SK-N-SH (cell line): ENCODE data around the gene PLB1. TPM values are rescaled to one million over a fixed set of nuclear protein-coding genes. Genes with fewer than 3 reads are reported as not detected.

Source experiments
- CTCF ChIA-PET: fragments of 300-600, 350-600 bp; formaldehyde crosslinking; extraction: SDS; loops from one replicate; lab custom pipeline; 2021; lab: Yijun Ruan, JAX
- POLR2A ChIA-PET: fragments of 350-600 bp; sonication (Branson Sonifier 250); formaldehyde crosslinking; extraction: SDS; loops from one replicate; lab custom pipeline; 2020; ENCODE audit warnings: antibody characterized with exemption, inconsistent platforms; lab: Yijun Ruan, JAX
- DNase-seq: peaks from one replicate; pipeline ENCODE4 v3.0.0; 2012
- H2AFZ ChIP-seq: fragments of 200-600 bp; sonication (generic); 2 replicates; pipeline ENCODE4 v1.8.1; 2016; ENCODE audit warnings: antibody characterized with exemption, mild to moderate bottlenecking, low read depth
- H3F3A ChIP-seq: fragments of 200-600 bp; sonication (generic); replicated peaks from 2 replicates; pipeline ENCODE3; 2016; ENCODE audit warnings: antibody characterized with exemption, mild to moderate bottlenecking; ENCODE audit not compliant: insufficient read depth
- H3K27ac ChIP-seq, 2 experiments: fragments of 200-500 bp in 1 of 2; fragments of 200-600 bp in 1 of 2; sonication (Bioruptor generic) in 1 of 2; sonication (generic), shearing (Covaris generic) in 1 of 2; 2 replicates each; pipeline versions ENCODE4 v1.5.1 to v1.6.1; 2014 to 2016; ENCODE audit warnings: low read depth in 2 of 2, inconsistent platforms in 1 of 2, low read length in 1 of 2, mild to moderate bottlenecking in 1 of 2, mixed read lengths in 1 of 2
- H3K27me3 ChIP-seq: fragments of 200-600 bp; sonication (generic), shearing (Covaris generic); 2 replicates; pipeline ENCODE4 v1.6.1; 2016; ENCODE audit warnings: mixed run types; ENCODE audit not compliant: insufficient read depth
- H3K36me3 ChIP-seq, 2 experiments: fragments of 200-500 bp in 1 of 2; fragments of 200-600 bp in 1 of 2; sonication (Bioruptor generic) in 1 of 2; sonication (generic) in 1 of 2; replicated peaks in 1 of 2; 2 replicates each; pipeline versions ENCODE3 to v1.5.1; 2014 to 2016; ENCODE audit warnings: low read length in 1 of 2, mild to moderate bottlenecking in 1 of 2; ENCODE audit not compliant: insufficient read depth in 2 of 2, control insufficient read depth in 1 of 2
- H3K4me1 ChIP-seq, 2 experiments: fragments of 200-500 bp in 1 of 2; fragments of 200-600 bp in 1 of 2; sonication (Bioruptor generic) in 1 of 2; sonication (generic), shearing (Covaris generic) in 1 of 2; 2 replicates each; pipeline versions ENCODE4 v1.5.1 to v1.6.1; 2014 to 2016; ENCODE audit warnings: low read depth in 1 of 2, low read length in 1 of 2, mixed run types in 1 of 2; ENCODE audit not compliant: insufficient read depth in 2 of 2, control insufficient read depth in 1 of 2
- H3K4me2 ChIP-seq: fragments of 200-600 bp; sonication (generic), shearing (Covaris generic); 2 replicates; pipeline ENCODE4 v1.6.1; 2017; ENCODE audit warnings: mixed run types
- H3K4me3 ChIP-seq, 2 experiments: fragments of 200-500 bp in 1 of 2; fragments of 200-600 bp in 1 of 2; sonication (Bioruptor generic) in 1 of 2; sonication (generic), shearing (Covaris generic) in 1 of 2; 2 replicates each; pipeline versions ENCODE4 v1.5.1 to v1.8.1; 2014 to 2016; ENCODE audit warnings: low read depth in 2 of 2, inconsistent platforms in 1 of 2, low read length in 1 of 2, mild to moderate bottlenecking in 1 of 2, mixed read lengths in 1 of 2, moderate library complexity in 1 of 2
- H3K79me2 ChIP-seq: fragments of 200-600 bp; sonication (generic); 2 replicates; pipeline ENCODE4 v1.8.1; 2017; ENCODE audit warnings: mild to moderate bottlenecking; ENCODE audit not compliant: insufficient read depth
- H3K9ac ChIP-seq: fragments of 200-600 bp; sonication (generic); 2 replicates; pipeline ENCODE4 v1.6.1; 2017; ENCODE audit warnings: mixed run types
- H3K9me2 ChIP-seq: fragments of 200-600 bp; sonication (generic); 2 replicates; pipeline ENCODE4 v1.6.1; 2017; ENCODE audit warnings: mixed run types
- H3K9me3 ChIP-seq: fragments of 200-600 bp; sonication (generic); 2 replicates; pipeline ENCODE4 v1.6.1; 2017; ENCODE audit warnings: mixed run types, mild to moderate bottlenecking, moderate library complexity
- H4K20me1 ChIP-seq: fragments of 200-600 bp; sonication (generic); 2 replicates; pipeline ENCODE4 v1.6.1; 2017; ENCODE audit warnings: mild to moderate bottlenecking, mixed run types; ENCODE audit not compliant: insufficient read depth
- ELF1 ChIP-seq: IDR thresholded peaks from 2 replicates; pipeline ENCODE4 v1.4.0; 2012
- EZH2phosphoT487 ChIP-seq: fragments of 200-600 bp; sonication (generic); IDR thresholded peaks from 2 replicates; pipeline ENCODE4 v1.6.1; 2017; ENCODE audit warnings: low read depth, mixed run types, mild to moderate bottlenecking, antibody characterized with exemption, moderate library complexity, borderline replicate concordance
- FOSL2 ChIP-seq: IDR thresholded peaks from 2 replicates; pipeline ENCODE4 v1.4.0; 2012; ENCODE audit warnings: low read depth, mild to moderate bottlenecking, moderate library complexity, borderline replicate concordance
- FOXJ3 ChIP-seq: sonication (generic); formaldehyde crosslinking; IDR thresholded peaks from 2 replicates; pipeline ENCODE4 v1.5.1; 2020; ENCODE audit warnings: mild to moderate bottlenecking, missing genetic modification reagents
- FOXM1 ChIP-seq: IDR thresholded peaks from 2 replicates; pipeline ENCODE4 v1.4.0; 2012; ENCODE audit warnings: low read depth, mild to moderate bottlenecking
- GABPA ChIP-seq: IDR thresholded peaks from 2 replicates; pipeline ENCODE4 v1.4.0; 2012; ENCODE audit warnings: low read depth, mild to moderate bottlenecking
- JUND ChIP-seq: IDR thresholded peaks from 2 replicates; pipeline ENCODE4 v1.4.0; 2012
- MAX ChIP-seq: IDR thresholded peaks from 2 replicates; pipeline ENCODE4 v1.4.0; 2012; ENCODE audit warnings: low read depth
- MEF2A ChIP-seq: IDR thresholded peaks from 2 replicates; pipeline ENCODE4 v1.4.0; 2012; ENCODE audit warnings: low read depth, borderline replicate concordance
- PBX3 ChIP-seq: IDR thresholded peaks from 2 replicates; pipeline ENCODE4; 2012
- RAD21 ChIP-seq: IDR thresholded peaks from 2 replicates; pipeline ENCODE4 v1.6.1; 2012; ENCODE audit warnings: mild to moderate bottlenecking, low read length
- RFX5 ChIP-seq: IDR thresholded peaks from 2 replicates; pipeline ENCODE4 v1.6.1; 2012; ENCODE audit warnings: mild to moderate bottlenecking, improper control_type of control experiment, low read length
- RXRA ChIP-seq: IDR thresholded peaks from 2 replicates; pipeline ENCODE4 v1.4.0; 2012; ENCODE audit warnings: low read depth, mild to moderate bottlenecking, borderline replicate concordance
- SIN3A ChIP-seq: IDR thresholded peaks from 2 replicates; pipeline ENCODE4 v1.6.1; 2012; ENCODE audit warnings: low read depth, mild to moderate bottlenecking, low read length, moderate library complexity, borderline replicate concordance
- SMC3 ChIP-seq: IDR thresholded peaks from 2 replicates; pipeline ENCODE4 v1.6.1; 2012; ENCODE audit warnings: low read depth, low read length, improper control_type of control experiment
- TCF12 ChIP-seq: IDR thresholded peaks from 2 replicates; pipeline ENCODE4 v1.4.0; 2012
- USF2 ChIP-seq: fragments of 150-350 bp; IDR thresholded peaks from 2 replicates; pipeline ENCODE4 v1.6.1; 2017; ENCODE audit warnings: antibody characterized with exemption, low read length, low read depth, borderline replicate concordance
- WGBS: methylation state at CpG from one replicate; pipeline ENCODE4 v1.1.6; 2017; ENCODE audit warnings: low lambda C conversion rate; 5-methylcytosine and 5-hydroxymethylcytosine counted together
- polyA plus RNA-seq, 3 experiments: library from polyadenylated mRNA; depleted of rRNA; stranded (reverse); fragments of >200 nt; gene quantifications; 2 replicates each; pipeline ENCODE4 v1.2.3, GENCODE V29; 2012

PLB1 gene
- polyA plus RNA-seq, 1 of the 3 experiments (the other 2 are of a cell fraction): 0.10 TPM

- no peaks in the 10 kb centered on the region for H3K9me2 ChIP-seq
- DNase-seq: no peak
- peaks cover 0 to 6% of the 10 kb centered on the region in 2 experiments; a peak in 3 of 4 replicates for H3K4me1 ChIP-seq
- H3F3A ChIP-seq: peaks cover 7% of the 10 kb centered on the region
- CTCF ChIA-PET: interaction anchor here (1.0 to 9.7 kb wide), 4 partner anchors 14 to 270 kb away, joined by 3 to 92 read pairs (median 3); no protein-coding TSS in a partner anchor
- no peak overlapping the region for H3K4me3 ChIP-seq
- POLR2A ChIA-PET: interaction anchor here (1.0 kb wide), 1 partner anchor 143 kb away, joined by 3 read pairs; the partner anchor contains the start of gene PPP1CB
- no peaks in the 10 kb centered on the region for H3K27me3 ChIP-seq
- no peak overlapping the region for H2AFZ ChIP-seq
- no peaks in the 10 kb centered on the region for H3K9me3 ChIP-seq
- TF ChIP-seq USF2 (no peak), RAD21 (no peak), JUND (no peak), GABPA (no peak), FOSL2 (no peak), RFX5 (no peak), FOXM1 (no peak), SIN3A (no peak), TCF12 (no peak), RXRA (no peak), PBX3 (no peak), EZH2phosphoT487 (no peak), MEF2A (no peak), MAX (no peak), SMC3 (no peak), ELF1 (no peak), FOXJ3 (CRISPR knock-in tag) (no peak)
- H3K4me2 ChIP-seq: no peak overlapping the region
- no peaks in the 10 kb centered on the region for H4K20me1 ChIP-seq
- H3K9ac ChIP-seq: no peak overlapping the region
- 89% methylated on average over 7 of the region's 7 CpGs for WGBS
- H3K36me3 ChIP-seq: no peaks in the 10 kb centered on the region
- no peaks in the 10 kb centered on the region for H3K79me2 ChIP-seq
- no peak overlapping the region for H3K27ac ChIP-seq
Measured at GRCh38 chr2:28608500-28609424, 112.9 kb downstream of the PLB1 start.
